BLaER1 (cell line): ENCODE measurements around the gene UBAC1.

ENCODE experiments used
- H3K27ac ChIP-seq: shearing (Covaris generic); formaldehyde crosslinking; 2 replicates; pipeline ENCODE4 v1.8.1; 2022
- H3K27me3 ChIP-seq: shearing (Covaris generic); formaldehyde crosslinking; 2 replicates; pipeline ENCODE4 v1.8.1; 2022
- H3K36me3 ChIP-seq: shearing (Covaris generic); formaldehyde crosslinking; 2 replicates; pipeline ENCODE4 v1.8.1; 2022
- H3K4me1 ChIP-seq: shearing (Covaris generic); formaldehyde crosslinking; 2 replicates; pipeline ENCODE4 v1.8.1; 2022
- H3K4me2 ChIP-seq: shearing (Covaris generic); formaldehyde crosslinking; 2 replicates; pipeline ENCODE4 v1.8.1; 2022
- H3K4me3 ChIP-seq: shearing (Covaris generic); formaldehyde crosslinking; 2 replicates; pipeline ENCODE4 v1.8.1; 2022
- H3K9ac ChIP-seq: shearing (Covaris generic); formaldehyde crosslinking; 2 replicates; pipeline ENCODE4 v1.8.1; 2022
- H3K9me3 ChIP-seq: shearing (Covaris generic); formaldehyde crosslinking; 2 replicates; pipeline ENCODE4 v1.8.1; 2022
- H4K20me1 ChIP-seq: shearing (Covaris generic); formaldehyde crosslinking; 2 replicates; pipeline ENCODE4 v1.8.1; 2022
- Cebpa-rat ChIP-seq: shearing (Covaris generic); IDR thresholded peaks from 2 replicates; pipeline ENCODE4 v1.8.1; 2022

Gene UBAC1, protein sequence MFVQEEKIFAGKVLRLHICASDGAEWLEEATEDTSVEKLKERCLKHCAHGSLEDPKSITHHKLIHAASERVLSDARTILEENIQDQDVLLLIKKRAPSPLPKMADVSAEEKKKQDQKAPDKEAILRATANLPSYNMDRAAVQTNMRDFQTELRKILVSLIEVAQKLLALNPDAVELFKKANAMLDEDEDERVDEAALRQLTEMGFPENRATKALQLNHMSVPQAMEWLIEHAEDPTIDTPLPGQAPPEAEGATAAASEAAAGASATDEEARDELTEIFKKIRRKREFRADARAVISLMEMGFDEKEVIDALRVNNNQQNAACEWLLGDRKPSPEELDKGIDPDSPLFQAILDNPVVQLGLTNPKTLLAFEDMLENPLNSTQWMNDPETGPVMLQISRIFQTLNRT

GRCh38 chr9:135961277-135961715, at the start of gene UBAC1:
UBAC1 (minus strand) TSS chr9:135961373; CDS start chr9:135961162, 211 bp downstream.
- peaks cover 73% of the 10 kb centered on the region for H3K4me1 ChIP-seq
- H3K27ac ChIP-seq = peak within 1 kb of the TSS; percentile 82
- H3K36me3 ChIP-seq = peaks cover 16% of the 10 kb centered on the region

DNA sequence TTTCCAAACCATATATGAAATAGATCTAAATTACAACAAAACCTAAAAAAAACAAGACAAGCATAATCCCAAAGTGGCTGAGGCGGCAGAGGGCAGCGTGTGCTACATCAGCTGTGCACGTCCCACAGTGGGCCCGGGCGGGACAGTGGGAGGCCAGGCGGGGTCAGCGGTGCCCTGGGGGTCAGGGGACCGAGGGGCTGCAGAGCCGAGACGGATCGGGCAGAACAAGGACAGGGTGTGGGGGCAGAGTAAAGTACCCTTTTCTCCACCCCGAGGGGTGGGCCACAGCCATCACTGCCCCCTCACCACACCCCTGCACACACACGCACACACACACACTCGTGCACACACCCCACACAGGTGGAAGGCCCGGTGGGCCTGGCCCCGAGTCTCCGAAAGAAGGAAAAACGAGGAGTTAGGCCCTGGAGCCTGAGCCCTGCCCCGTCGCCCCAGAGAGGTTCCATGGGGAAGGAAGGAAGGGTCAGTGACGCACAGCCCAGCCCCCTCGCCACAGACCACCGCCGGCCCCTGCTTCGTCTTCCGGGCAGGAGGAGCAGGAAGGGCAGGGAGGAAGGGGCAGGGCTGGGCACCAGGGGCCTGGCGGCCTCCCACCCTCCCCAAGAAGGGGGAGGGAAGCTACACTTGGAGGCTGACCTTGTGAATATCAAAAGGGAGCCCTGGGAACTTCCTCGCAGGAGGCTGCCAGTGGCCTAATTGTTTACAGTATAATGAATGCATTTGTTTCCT, 49.6 kb upstream of the UBAC1 start:
- Histone ChIP-seq H4K20me1 (no peaks in the 10 kb centered on the region), H3K27ac (peak overlapping the region; percentile 62; the same call in 1 of the 2 replicates), H3K27me3 (no peaks in the 10 kb centered on the region), H3K4me2 (peak overlapping the region; percentile 24; the same call in 1 of the 2 replicates), H3K9ac (no peak overlapping the region), H3K9me3 (no peaks in the 10 kb centered on the region), H3K36me3 (no peaks in the 10 kb centered on the region), H3K4me3 (no peak overlapping the region), H3K4me1 (peaks cover 57% of the 10 kb centered on the region)
- TF ChIP-seq Cebpa-rat = no peak

More at GRCh38 chr9:135961277-135961715, at the start of gene UBAC1:
- no peaks in the 10 kb centered on the region for H3K27me3 ChIP-seq
- no peak for TF ChIP-seq Cebpa-rat
- peaks cover 45% of the 10 kb centered on the region for H4K20me1 ChIP-seq
- peak within 1 kb of the TSS; percentile 93 for H3K4me2 ChIP-seq
- peak within 1 kb of the TSS; percentile 90 for H3K9ac ChIP-seq
- peak within 1 kb of the TSS; percentile 92 for H3K4me3 ChIP-seq
- H3K9me3 ChIP-seq = no peaks in the 10 kb centered on the region

GRCh38 chr9:136010176-136010575, 49.0 kb upstream of the UBAC1 start:
- Histone ChIP-seq H3K9ac (no peak overlapping the region), H4K20me1 (no peaks in the 10 kb centered on the region), H3K27me3 (no peaks in the 10 kb centered on the region), H3K4me1 (peaks cover 60% of the 10 kb centered on the region), H3K9me3 (no peaks in the 10 kb centered on the region), H3K4me3 (no peak overlapping the region), H3K27ac (no peak overlapping the region), H3K4me2 (no peak overlapping the region; the same call in 1 of the 2 replicates), H3K36me3 (no peaks in the 10 kb centered on the region)
- TF ChIP-seq Cebpa-rat = no peak

- peaks cover 55% of the 10 kb centered on the region for H3K4me1 ChIP-seq
- H3K9me3 ChIP-seq = no peaks in the 10 kb centered on the region
- H3K36me3 ChIP-seq = no peaks in the 10 kb centered on the region
- H3K4me3 ChIP-seq = no peak overlapping the region
- H4K20me1 ChIP-seq = no peaks in the 10 kb centered on the region
- H3K27me3 ChIP-seq = no peaks in the 10 kb centered on the region
- no peak overlapping the region for H3K9ac ChIP-seq
- peak overlapping the region; percentile 27; the same call in 1 of the 2 replicates for H3K27ac ChIP-seq
- TF ChIP-seq Cebpa-rat = no peak
- H3K4me2 ChIP-seq = peak overlapping the region; percentile 36
Measured at GRCh38 chr9:136009516-136009915, 48.3 kb upstream of the UBAC1 start.

GRCh38 chr9:136008693-136008997, 47.5 kb upstream of the UBAC1 start:
- Histone ChIP-seq H3K4me3 (no peak overlapping the region), H3K9me3 (no peaks in the 10 kb centered on the region), H3K4me1 (peaks cover 54% of the 10 kb centered on the region), H4K20me1 (no peaks in the 10 kb centered on the region), H3K4me2 (peak overlapping the region; percentile 36), H3K27me3 (no peaks in the 10 kb centered on the region), H3K36me3 (no peaks in the 10 kb centered on the region), H3K27ac (0 out of 2 replicates have a peak overlapping the region, but pooled peaks have one; percentile 27), H3K9ac (no peak overlapping the region)
- TF ChIP-seq Cebpa-rat = no peak

DNA sequence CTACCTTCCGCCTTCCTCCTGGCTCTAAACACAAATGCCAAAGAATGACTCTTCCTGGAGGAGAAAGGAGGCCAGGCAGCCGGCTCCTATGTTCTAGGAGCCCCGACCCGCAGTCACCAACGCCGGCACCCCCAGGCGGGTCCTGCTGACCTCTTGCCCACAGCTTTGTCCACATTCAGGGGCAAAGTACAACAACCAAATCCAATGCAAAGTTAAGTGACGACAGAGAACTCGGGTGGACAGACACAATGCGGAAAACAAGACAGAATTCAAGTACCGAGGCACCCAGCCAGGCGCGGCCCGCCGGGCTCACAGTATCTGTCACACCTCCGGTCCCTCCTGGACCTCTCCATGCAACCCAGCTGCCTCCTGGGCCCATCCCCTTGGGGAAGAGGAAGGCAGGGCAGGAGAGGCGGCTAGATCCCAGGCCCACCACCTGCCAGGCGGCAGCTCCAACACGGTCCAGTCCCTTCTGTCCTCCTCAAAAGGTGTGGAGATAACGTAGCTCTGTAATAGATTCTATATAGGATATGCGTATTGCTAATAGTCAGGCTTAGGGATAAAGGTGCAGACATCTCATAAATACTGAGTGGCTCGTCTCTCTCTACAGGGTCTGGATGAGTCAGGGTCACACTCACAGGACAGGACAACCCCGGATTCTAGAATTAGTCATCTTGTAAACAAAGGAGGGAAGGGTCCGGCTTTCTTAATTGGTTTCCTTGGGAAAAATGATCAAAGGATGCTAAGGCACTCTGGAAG, 46.9 kb upstream of the UBAC1 start:
- Histone ChIP-seq H3K36me3 (no peaks in the 10 kb centered on the region), H3K27me3 (no peaks in the 10 kb centered on the region), H3K4me1 (peaks cover 56% of the 10 kb centered on the region), H3K4me2 (no peak overlapping the region), H3K9ac (no peak overlapping the region), H4K20me1 (no peaks in the 10 kb centered on the region), H3K27ac (no peak overlapping the region), H3K9me3 (no peaks in the 10 kb centered on the region), H3K4me3 (no peak overlapping the region)
- TF ChIP-seq Cebpa-rat = no peak

- no peak overlapping the region for H3K4me3 ChIP-seq
- no peak overlapping the region for H3K27ac ChIP-seq
- H3K36me3 ChIP-seq = no peaks in the 10 kb centered on the region
- peaks cover 56% of the 10 kb centered on the region for H3K4me1 ChIP-seq
- H3K27me3 ChIP-seq = no peaks in the 10 kb centered on the region
- H3K4me2 ChIP-seq = no peak overlapping the region
- no peak overlapping the region; the same call in 1 of the 2 replicates for H3K9ac ChIP-seq
- H4K20me1 ChIP-seq = no peaks in the 10 kb centered on the region
- TF ChIP-seq Cebpa-rat = no peak
- H3K9me3 ChIP-seq = no peaks in the 10 kb centered on the region
Measured at GRCh38 chr9:136007276-136007933, 46.2 kb upstream of the UBAC1 start.

DNA sequence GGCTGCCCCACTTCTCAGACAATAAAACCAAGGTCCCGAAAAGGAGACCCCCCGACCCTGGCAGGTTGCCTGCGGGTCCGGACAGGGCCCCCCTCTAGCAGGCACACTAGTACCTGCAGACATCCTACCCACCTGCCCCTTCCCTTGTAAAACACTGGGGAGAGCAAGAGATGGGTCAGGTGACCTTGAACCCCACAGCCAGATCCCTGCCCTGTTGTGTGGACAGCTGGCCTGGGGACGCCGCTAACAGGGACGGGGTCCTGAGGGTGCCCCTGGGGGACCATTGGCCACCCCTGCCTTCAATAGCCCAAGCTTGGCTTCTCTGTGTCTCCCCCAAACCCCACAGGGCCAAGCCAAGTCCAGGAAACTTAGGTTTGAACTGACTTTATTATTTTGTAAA, 45.0 kb upstream of the UBAC1 start:
- no peaks in the 10 kb centered on the region for H3K9me3 ChIP-seq
- no peak overlapping the region for H3K9ac ChIP-seq
- no peak overlapping the region for H3K4me3 ChIP-seq
- no peaks in the 10 kb centered on the region for H3K27me3 ChIP-seq
- H3K4me2 ChIP-seq = no peak overlapping the region
- no peaks in the 10 kb centered on the region for H4K20me1 ChIP-seq
- TF ChIP-seq Cebpa-rat = no peak
- no peaks in the 10 kb centered on the region for H3K36me3 ChIP-seq
- H3K27ac ChIP-seq = no peak overlapping the region
- peaks cover 56% of the 10 kb centered on the region for H3K4me1 ChIP-seq

GRCh38 chr9:136004712-136005111, 43.5 kb upstream of the UBAC1 start:
- TF ChIP-seq Cebpa-rat = no peak

More at GRCh38 chr9:136004712-136005111, 43.5 kb upstream of the UBAC1 start:
- no peaks in the 10 kb centered on the region for H3K36me3 ChIP-seq
- no peak overlapping the region for H3K4me3 ChIP-seq
- H3K9me3 ChIP-seq = no peaks in the 10 kb centered on the region
- H4K20me1 ChIP-seq = no peaks in the 10 kb centered on the region
- H3K27ac ChIP-seq = no peak overlapping the region
- peaks cover 48% of the 10 kb centered on the region for H3K4me1 ChIP-seq
- H3K4me2 ChIP-seq = no peak overlapping the region
- H3K9ac ChIP-seq = no peak overlapping the region
- no peaks in the 10 kb centered on the region for H3K27me3 ChIP-seq
